ENCODE measurements around the gene NELFB.

NELFB gene

DNA sequence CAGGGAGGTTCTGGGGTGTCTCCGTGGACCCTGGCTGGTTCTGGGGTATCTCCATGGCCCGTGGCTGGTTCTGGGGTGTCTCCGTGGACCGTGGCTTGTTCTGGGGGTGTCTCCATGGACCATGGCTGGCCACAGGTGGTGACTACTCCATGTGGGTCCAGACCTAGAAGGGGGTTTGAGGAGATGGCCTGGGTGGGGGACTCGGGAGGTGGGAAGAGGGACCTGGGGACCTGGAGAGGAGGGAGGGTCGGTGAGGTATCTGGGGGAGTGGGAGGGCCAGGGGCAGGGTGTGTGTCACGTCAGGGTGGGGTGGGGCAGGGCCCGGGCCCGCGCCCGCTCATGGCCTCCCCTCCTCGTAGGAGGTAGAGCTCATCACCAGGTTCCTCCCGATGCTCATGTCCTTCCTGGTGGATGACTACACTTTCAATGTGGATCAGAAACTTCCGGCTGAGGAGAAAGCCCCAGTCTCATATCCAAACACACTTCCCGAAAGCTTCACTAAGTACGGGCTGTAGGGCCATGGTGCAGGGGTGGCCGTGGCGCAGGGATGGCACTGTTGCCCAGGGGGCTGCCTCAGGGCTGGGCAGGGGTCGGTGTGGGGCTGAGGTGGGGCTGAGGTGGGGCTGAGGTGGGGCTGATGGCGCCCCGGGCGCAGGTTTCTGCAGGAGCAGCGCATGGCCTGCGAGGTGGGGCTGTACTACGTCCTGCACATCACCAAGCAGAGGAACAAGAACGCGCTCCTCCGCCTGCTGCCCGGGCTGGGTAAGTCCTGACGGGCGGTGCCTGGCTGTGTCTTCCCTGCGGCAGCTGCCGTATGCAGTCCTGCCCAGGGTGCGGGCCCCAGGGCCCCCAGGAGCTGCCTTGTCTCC lies 11.7 kb downstream of the NELFB start:
- TF ChIP-seq YY1 (IDR thresholded peaks at IDR 0.05; ENCODE audit: low read depth) (no peak), RAD21 (IDR thresholded peaks at IDR 0.05; ENCODE audit: low read depth) (no peak), EP300 (IDR thresholded peaks at IDR 0.05; ENCODE audit: borderline replicate concordance) (no peak), TCF12 (IDR thresholded peaks at IDR 0.05; ENCODE audit: low read depth) (no peak), CEBPB (IDR thresholded peaks at IDR 0.05) (no peak), USF1 (IDR thresholded peaks at IDR 0.05) (no peak), NFIC (IDR thresholded peaks at IDR 0.05) (no peak), ZBTB7A (IDR thresholded peaks at IDR 0.05; ENCODE audit: low read depth) (no peak), FOXM1 (IDR thresholded peaks at IDR 0.05; ENCODE audit: borderline replicate concordance, low read depth) (no peak), REST (IDR thresholded peaks at IDR 0.05; ENCODE audit: low read depth) (no peak), TAF1 (IDR thresholded peaks at IDR 0.05; ENCODE audit: low read depth) (no peak), EGR1 (IDR thresholded peaks at IDR 0.05) (no peak), TEAD4 (IDR thresholded peaks at IDR 0.05) (no peak), MAX (IDR thresholded peaks at IDR 0.05) (no peak), CREB1 (IDR thresholded peaks at IDR 0.05; ENCODE audit: low read depth) (no peak)

DNA sequence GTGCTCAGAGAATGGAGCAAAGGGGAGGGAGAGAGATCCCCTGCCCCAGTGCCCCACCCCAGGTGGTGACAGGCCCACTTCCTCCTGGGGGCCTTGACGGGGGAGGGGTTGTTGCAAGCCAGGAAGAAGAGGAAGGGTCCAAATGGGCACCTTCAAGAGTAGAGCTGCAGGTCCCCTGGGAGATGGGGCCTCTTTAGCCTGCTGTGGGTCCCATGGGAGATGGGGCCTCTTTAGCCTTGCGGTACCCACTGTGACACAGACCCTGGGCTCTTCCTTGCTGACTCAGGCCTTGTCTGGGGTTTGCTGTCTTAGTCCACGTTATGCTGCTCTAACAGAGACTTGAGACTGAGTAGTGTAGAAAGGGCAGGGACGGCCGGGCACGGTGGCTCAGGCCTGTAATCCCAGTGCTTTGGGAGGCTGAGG lies 12.8 kb downstream of the NELFB start:
- TF ChIP-seq FOXM1 (IDR thresholded peaks at IDR 0.05; ENCODE audit: borderline replicate concordance, low read depth) (no peak), ZBTB7A (IDR thresholded peaks at IDR 0.05; ENCODE audit: low read depth) (no peak), TCF12 (IDR thresholded peaks at IDR 0.05; ENCODE audit: low read depth) (no peak), EP300 (IDR thresholded peaks at IDR 0.05; ENCODE audit: borderline replicate concordance) (no peak), REST (IDR thresholded peaks at IDR 0.05; ENCODE audit: low read depth) (no peak), CREB1 (IDR thresholded peaks at IDR 0.05; ENCODE audit: low read depth) (no peak), MAX (IDR thresholded peaks at IDR 0.05) (no peak), CEBPB (IDR thresholded peaks at IDR 0.05) (no peak), USF1 (IDR thresholded peaks at IDR 0.05) (no peak), NFIC (IDR thresholded peaks at IDR 0.05) (no peak), TAF1 (IDR thresholded peaks at IDR 0.05; ENCODE audit: low read depth) (no peak), TEAD4 (IDR thresholded peaks at IDR 0.05) (no peak)

GRCh38 chr9:137268538-137269201 lies 13.5 kb downstream of the NELFB start:
- no peak for TF ChIP-seq TEAD4 (IDR thresholded peaks at IDR 0.05)
- no peak for TF ChIP-seq EP300 (IDR thresholded peaks at IDR 0.05; ENCODE audit: borderline replicate concordance)
- TF ChIP-seq MAX (IDR thresholded peaks at IDR 0.05): no peak
- TF ChIP-seq NFIC (IDR thresholded peaks at IDR 0.05): no peak

- TF ChIP-seq TAF1 (IDR thresholded peaks at IDR 0.05; ENCODE audit: low read depth) (no peak), EGR1 (IDR thresholded peaks at IDR 0.05) (no peak), TEAD4 (IDR thresholded peaks at IDR 0.05) (no peak), FOXM1 (IDR thresholded peaks at IDR 0.05; ENCODE audit: borderline replicate concordance, low read depth) (no peak), CREB1 (IDR thresholded peaks at IDR 0.05; ENCODE audit: low read depth) (no peak), TCF12 (IDR thresholded peaks at IDR 0.05; ENCODE audit: low read depth) (no peak), CEBPB (IDR thresholded peaks at IDR 0.05) (no peak), REST (IDR thresholded peaks at IDR 0.05; ENCODE audit: low read depth) (no peak)
Observed at GRCh38 chr9:137269231-137269772, 14.2 kb downstream of the NELFB start.
